Measurements from ENCODE around the gene OPCML.

The OPCML gene

GRCh38 chr11:133545199-133545803, 13.0 kb upstream of the OPCML start:
- H3K27ac ChIP-seq (ENCODE audit: low read depth, low read length, poor library complexity, severe bottlenecking) = no peak overlapping the region
- H3K79me2 ChIP-seq (ENCODE audit: insufficient read depth, low read length) = no peaks in the 10 kb centered on the region
- H3F3A ChIP-seq (ENCODE audit: insufficient read depth, low read length) = no peaks in the 10 kb centered on the region
- H3K9me2 ChIP-seq (ENCODE audit: low read depth, low read length) = no peaks in the 10 kb centered on the region
- H2AFZ ChIP-seq (ENCODE audit: low read length) = no peak overlapping the region
- no peaks in the 10 kb centered on the region for H3K27me3 ChIP-seq (ENCODE audit: insufficient read depth, low read length)
- H3K4me1 ChIP-seq (ENCODE audit: insufficient read depth, low read length, severe bottlenecking) = no peaks in the 10 kb centered on the region
- H3K36me3 ChIP-seq (ENCODE audit: insufficient read depth, low read length) = no peaks in the 10 kb centered on the region
- TF ChIP-seq, protein P1, sequence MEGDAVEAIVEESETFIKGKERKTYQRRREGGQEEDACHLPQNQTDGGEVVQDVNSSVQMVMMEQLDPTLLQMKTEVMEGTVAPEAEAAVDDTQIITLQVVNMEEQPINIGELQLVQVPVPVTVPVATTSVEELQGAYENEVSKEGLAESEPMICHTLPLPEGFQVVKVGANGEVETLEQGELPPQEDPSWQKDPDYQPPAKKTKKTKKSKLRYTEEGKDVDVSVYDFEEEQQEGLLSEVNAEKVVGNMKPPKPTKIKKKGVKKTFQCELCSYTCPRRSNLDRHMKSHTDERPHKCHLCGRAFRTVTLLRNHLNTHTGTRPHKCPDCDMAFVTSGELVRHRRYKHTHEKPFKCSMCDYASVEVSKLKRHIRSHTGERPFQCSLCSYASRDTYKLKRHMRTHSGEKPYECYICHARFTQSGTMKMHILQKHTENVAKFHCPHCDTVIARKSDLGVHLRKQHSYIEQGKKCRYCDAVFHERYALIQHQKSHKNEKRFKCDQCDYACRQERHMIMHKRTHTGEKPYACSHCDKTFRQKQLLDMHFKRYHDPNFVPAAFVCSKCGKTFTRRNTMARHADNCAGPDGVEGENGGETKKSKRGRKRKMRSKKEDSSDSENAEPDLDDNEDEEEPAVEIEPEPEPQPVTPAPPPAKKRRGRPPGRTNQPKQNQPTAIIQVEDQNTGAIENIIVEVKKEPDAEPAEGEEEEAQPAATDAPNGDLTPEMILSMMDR (IDR thresholded peaks at IDR 0.05; ENCODE audit: low read length) = no peak
- TF ChIP-seq EZH2 (IDR thresholded peaks at IDR 0.05; ENCODE audit: borderline replicate concordance, low read length) = no peak
- no peak overlapping the region for H3K4me2 ChIP-seq (ENCODE audit: low read length)
- H3K9me3 ChIP-seq (ENCODE audit: low read length) = no peaks in the 10 kb centered on the region
- H3K9ac ChIP-seq (ENCODE audit: low read length) = no peak overlapping the region
- no peaks in the 10 kb centered on the region for H4K20me1 ChIP-seq (ENCODE audit: insufficient read depth, low read length)
- H3K4me3 ChIP-seq (ENCODE audit: low read depth, low read length, poor library complexity, severe bottlenecking) = no peak overlapping the region

DNA sequence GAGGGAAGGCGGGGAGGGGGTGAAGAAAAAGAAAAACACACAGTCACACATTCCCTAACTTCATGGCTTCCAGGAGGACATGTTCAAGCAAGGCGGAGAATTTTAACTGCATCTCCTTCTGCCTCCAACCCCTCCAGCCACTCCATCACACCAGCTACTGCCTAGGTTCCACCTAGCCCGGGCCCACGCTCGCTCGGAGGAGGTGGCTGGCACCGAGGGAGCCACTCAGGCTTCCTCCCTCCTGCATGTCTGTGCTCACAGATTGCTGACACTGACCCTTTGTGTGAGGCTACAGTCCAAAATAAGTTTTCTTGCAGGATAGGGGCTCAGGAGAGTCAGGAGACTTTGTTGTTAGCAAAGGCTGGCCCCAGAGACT, 9.4 kb upstream of the OPCML start:
- Histone ChIP-seq H3K9me3 (ENCODE audit: low read length) (no peaks in the 10 kb centered on the region), H3K36me3 (ENCODE audit: insufficient read depth, low read length) (no peaks in the 10 kb centered on the region), H3K79me2 (ENCODE audit: insufficient read depth, low read length) (no peaks in the 10 kb centered on the region), H2AFZ (ENCODE audit: low read length) (no peak overlapping the region), H3K9me2 (ENCODE audit: low read depth, low read length) (no peaks in the 10 kb centered on the region), H4K20me1 (ENCODE audit: insufficient read depth, low read length) (no peaks in the 10 kb centered on the region), H3K4me1 (ENCODE audit: insufficient read depth, low read length, severe bottlenecking) (no peaks in the 10 kb centered on the region), H3K27ac (ENCODE audit: low read depth, low read length, poor library complexity, severe bottlenecking) (no peak overlapping the region), H3K4me3 (ENCODE audit: low read depth, low read length, poor library complexity, severe bottlenecking) (no peak overlapping the region), H3K4me2 (ENCODE audit: low read length) (no peak overlapping the region), H3K27me3 (ENCODE audit: insufficient read depth, low read length) (no peaks in the 10 kb centered on the region), H3F3A (ENCODE audit: insufficient read depth, low read length) (no peaks in the 10 kb centered on the region), H3K9ac (ENCODE audit: low read length) (no peak overlapping the region)
- TF ChIP-seq, protein P1 (IDR thresholded peaks at IDR 0.05; ENCODE audit: low read length) = no peak
- TF ChIP-seq EZH2 (IDR thresholded peaks at IDR 0.05; ENCODE audit: borderline replicate concordance, low read length) = no peak

DNA sequence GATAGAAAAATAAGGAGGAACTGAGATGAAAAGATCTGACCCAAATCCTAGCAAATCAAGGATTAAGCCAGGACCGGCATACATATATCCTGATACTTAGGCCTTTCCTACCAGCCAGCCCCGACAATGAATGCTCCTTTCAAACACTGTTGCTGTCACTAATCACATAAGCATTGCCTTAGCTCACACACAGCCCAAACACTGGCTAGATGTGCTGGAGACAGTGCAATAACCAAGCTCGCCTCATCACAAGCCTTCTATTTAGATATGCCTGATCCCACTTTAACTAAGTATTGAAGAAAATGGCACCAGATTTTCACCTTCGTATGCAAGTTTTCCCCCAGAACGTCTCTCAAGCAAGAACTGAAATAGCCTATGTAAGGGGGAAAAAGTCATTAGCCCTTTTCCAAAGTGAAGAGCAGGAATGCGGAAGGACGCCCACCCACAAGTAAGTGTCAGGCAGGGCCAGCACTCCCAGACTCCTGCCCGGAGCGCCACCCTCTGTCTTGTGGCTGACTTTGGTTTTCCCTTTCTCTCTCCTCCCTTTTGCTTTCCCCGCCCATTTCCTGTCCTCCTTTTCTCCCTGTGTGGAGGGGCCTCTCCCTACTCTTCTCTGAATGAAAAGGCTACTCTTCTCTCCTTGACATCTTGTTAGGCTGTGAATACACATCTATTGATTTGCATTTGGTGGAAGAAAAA, 8.9 kb upstream of the OPCML start:
- no peak overlapping the region for H3K4me3 ChIP-seq (ENCODE audit: low read depth, low read length, poor library complexity, severe bottlenecking)
- no peaks in the 10 kb centered on the region for H4K20me1 ChIP-seq (ENCODE audit: insufficient read depth, low read length)
- H3K27ac ChIP-seq (ENCODE audit: low read depth, low read length, poor library complexity, severe bottlenecking) = no peak overlapping the region
- H3K27me3 ChIP-seq (ENCODE audit: insufficient read depth, low read length) = no peaks in the 10 kb centered on the region
- H3K36me3 ChIP-seq (ENCODE audit: insufficient read depth, low read length) = no peaks in the 10 kb centered on the region
- H3K9ac ChIP-seq (ENCODE audit: low read length) = no peak overlapping the region
- H3K9me3 ChIP-seq (ENCODE audit: low read length) = no peaks in the 10 kb centered on the region
- TF ChIP-seq, protein P1 (IDR thresholded peaks at IDR 0.05; ENCODE audit: low read length) = no peak
- TF ChIP-seq EZH2 (IDR thresholded peaks at IDR 0.05; ENCODE audit: borderline replicate concordance, low read length) = no peak
- no peak overlapping the region for H2AFZ ChIP-seq (ENCODE audit: low read length)
- no peaks in the 10 kb centered on the region for H3K9me2 ChIP-seq (ENCODE audit: low read depth, low read length)
- H3K79me2 ChIP-seq (ENCODE audit: insufficient read depth, low read length) = no peaks in the 10 kb centered on the region
- H3K4me1 ChIP-seq (ENCODE audit: insufficient read depth, low read length, severe bottlenecking) = no peaks in the 10 kb centered on the region
- no peak overlapping the region for H3K4me2 ChIP-seq (ENCODE audit: low read length)
- H3F3A ChIP-seq (ENCODE audit: insufficient read depth, low read length) = no peaks in the 10 kb centered on the region

All from OCI-LY1 (cell line).